GM12864 (cell line): ENCODE measurements around the gene AP5Z1.
A peak's percentile ranks its signal among the peaks of the same experiment; 100 is the strongest.

Experiments used
- DNase-seq: peaks from one replicate; pipeline ENCODE4 v3.0.0-alpha.2; 2011; ENCODE audit warnings: low read depth
- H3K4me3 ChIP-seq: 2 replicates; pipeline ENCODE4 v1.5.1; 2011; ENCODE audit warnings: mild to moderate bottlenecking, low read depth, low read length, control low read depth
- CTCF ChIP-seq: IDR thresholded peaks from 2 replicates; pipeline ENCODE4 v1.5.1; 2011; ENCODE audit warnings: low read depth, mild to moderate bottlenecking, moderate library complexity, low read length, control low read depth, inconsistent platforms; ENCODE audit errors: missing control alignments

Gene AP5Z1

GRCh38 chr7:4772306-4772705 is 3.1 kb upstream of the AP5Z1 start:
- no peak for DNase-seq
- TF ChIP-seq CTCF: no peak
- H3K4me3 ChIP-seq: no peak overlapping the region

GRCh38 chr7:4774007-4774406 is 1.4 kb upstream of the AP5Z1 start:
- no peak for TF ChIP-seq CTCF
- no peak for DNase-seq
- no peak overlapping the region; the same call in 1 of the 2 replicates for H3K4me3 ChIP-seq

- no peak for TF ChIP-seq CTCF
- H3K4me3 ChIP-seq: peak overlapping the region; percentile 97
- no peak for DNase-seq
These were observed 669 bp upstream of the AP5Z1 start for GRCh38 chr7:4774658-4775249.

GRCh38 chr7:4775848-4776623 is 613 bp downstream of the AP5Z1 start:
- no peak for TF ChIP-seq CTCF
- no peak for DNase-seq

DNA sequence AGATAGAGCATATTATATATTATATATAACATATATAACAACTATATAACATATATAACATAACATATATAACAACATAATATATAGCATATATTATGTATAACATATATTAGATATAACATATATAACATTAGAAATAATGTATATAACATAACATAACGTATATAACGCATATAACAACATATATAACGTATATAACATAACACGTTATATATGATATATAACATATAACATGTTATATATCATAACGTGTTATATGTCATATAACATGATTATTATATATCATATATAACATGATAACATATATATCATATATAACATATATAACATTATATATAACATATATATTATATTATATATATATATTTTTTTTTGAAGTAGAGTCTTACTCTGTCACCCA is 3.7 kb downstream of the AP5Z1 start:
- TF ChIP-seq CTCF: no peak
- no peak for DNase-seq

More at GRCh38 chr7:4775848-4776623, 613 bp downstream of the AP5Z1 start:
- peak overlapping the region; percentile 97 for H3K4me3 ChIP-seq

GRCh38 chr7:4781366-4782069 is 6.1 kb downstream of the AP5Z1 start:
- DNase-seq: no peak
- TF ChIP-seq CTCF: no peak
- H3K4me3 ChIP-seq: no peak overlapping the region

More for the DNA sequence above, 3.7 kb downstream of the AP5Z1 start:
- H3K4me3 ChIP-seq: no peak overlapping the region
